Vagina (tissue), 2 donors: ENCODE data around the gene SLC17A5.

ENCODE experiments used
- POLR2A ChIP-seq, 2 donors: fragments of 450-650 bp; IDR thresholded peaks; one replicate each; pipeline ENCODE4 v1.6.1; 2017; ENCODE audit warnings: antibody characterized with exemption in 2 of 2, mild to moderate bottlenecking in 2 of 2, moderate library complexity in 2 of 2
- TF ChIP-seq, protein P1 (sequence below), 3 experiments: fragments of 450-650 bp in 2 of 3; fragments of 200-600 bp in 1 of 3; sonication (generic) in 1 of 3; IDR thresholded peaks; one replicate each; pipeline ENCODE4 v1.5.1; 2017 to 2019; ENCODE audit warnings: antibody characterized with exemption in 3 of 3, mild to moderate bottlenecking in 2 of 3, moderate library complexity in 2 of 3

DNA sequence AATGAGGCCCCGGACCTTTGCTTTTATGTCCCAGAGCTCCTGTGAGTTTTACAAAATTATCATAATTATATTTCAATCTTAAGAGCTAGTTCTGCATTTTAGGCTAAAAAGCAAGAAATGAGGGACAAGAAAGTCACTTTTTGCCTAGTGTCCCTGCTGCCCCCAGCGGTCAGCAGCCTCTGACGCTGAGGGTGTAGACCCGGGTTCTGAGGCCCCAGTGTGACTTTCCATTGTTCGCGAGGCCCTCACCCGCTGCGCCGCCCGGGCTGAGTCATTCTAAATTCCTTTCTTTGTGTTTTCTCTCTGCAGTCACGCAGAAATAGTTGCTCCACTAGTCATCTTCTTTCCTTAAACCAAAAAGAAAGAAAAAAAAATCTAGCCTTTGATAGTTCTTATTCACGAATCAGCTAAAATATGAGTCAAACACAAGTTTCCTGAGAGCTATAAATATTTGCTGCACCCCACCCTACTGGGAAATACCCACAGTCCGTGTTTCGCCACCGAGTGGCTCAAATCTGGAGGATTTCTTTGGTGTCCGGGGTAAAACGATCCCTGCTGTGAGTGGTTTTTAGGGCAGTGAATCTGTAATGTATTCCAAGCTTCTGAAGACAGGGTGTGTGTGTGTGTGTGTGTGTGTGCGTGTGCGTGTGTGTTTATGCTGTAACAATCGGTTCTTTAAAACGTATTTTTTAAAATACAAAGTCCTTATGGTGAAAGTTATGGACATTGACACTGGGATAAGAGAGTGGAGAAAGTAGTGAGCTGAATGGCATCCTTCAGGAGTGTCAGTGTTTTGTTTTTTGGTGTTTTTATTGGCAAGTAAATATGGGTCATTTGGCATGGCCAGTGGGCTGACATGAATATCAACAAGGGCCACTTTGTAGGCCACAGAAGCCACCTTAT is 73.3 kb downstream of the SLC17A5 start:
- TF ChIP-seq, protein P1, sequence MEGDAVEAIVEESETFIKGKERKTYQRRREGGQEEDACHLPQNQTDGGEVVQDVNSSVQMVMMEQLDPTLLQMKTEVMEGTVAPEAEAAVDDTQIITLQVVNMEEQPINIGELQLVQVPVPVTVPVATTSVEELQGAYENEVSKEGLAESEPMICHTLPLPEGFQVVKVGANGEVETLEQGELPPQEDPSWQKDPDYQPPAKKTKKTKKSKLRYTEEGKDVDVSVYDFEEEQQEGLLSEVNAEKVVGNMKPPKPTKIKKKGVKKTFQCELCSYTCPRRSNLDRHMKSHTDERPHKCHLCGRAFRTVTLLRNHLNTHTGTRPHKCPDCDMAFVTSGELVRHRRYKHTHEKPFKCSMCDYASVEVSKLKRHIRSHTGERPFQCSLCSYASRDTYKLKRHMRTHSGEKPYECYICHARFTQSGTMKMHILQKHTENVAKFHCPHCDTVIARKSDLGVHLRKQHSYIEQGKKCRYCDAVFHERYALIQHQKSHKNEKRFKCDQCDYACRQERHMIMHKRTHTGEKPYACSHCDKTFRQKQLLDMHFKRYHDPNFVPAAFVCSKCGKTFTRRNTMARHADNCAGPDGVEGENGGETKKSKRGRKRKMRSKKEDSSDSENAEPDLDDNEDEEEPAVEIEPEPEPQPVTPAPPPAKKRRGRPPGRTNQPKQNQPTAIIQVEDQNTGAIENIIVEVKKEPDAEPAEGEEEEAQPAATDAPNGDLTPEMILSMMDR (IDR thresholded peaks at IDR 0.05), result peak in 1 of 3 experiments; percentile 17
- TF ChIP-seq POLR2A (IDR thresholded peaks at IDR 0.05), result peak in 1 of 2 donors; percentile 5
